A673 (cell line): ENCODE data around the gene ABCA7.

Experiments
- EZH2 ChIP-seq: fragments of 200-600 bp; sonication (generic); IDR thresholded peaks from 2 replicates; pipeline ENCODE4 v1.6.1; 2017; ENCODE audit warnings: borderline replicate concordance, low read depth, mild to moderate bottlenecking, mixed read lengths, antibody characterized with exemption, low read length; ENCODE audit not compliant: poor library complexity, severe bottlenecking
- TF ChIP-seq, protein P1 (sequence below): fragments of 300-800, 200-600 bp; sonication (generic); conservative IDR thresholded peaks from 2 replicates; pipeline ENCODE4 v1.5.1; 2017; ENCODE audit warnings: low read depth, mild to moderate bottlenecking, antibody characterized with exemption, low read length, moderate library complexity, mixed read lengths

DNA sequence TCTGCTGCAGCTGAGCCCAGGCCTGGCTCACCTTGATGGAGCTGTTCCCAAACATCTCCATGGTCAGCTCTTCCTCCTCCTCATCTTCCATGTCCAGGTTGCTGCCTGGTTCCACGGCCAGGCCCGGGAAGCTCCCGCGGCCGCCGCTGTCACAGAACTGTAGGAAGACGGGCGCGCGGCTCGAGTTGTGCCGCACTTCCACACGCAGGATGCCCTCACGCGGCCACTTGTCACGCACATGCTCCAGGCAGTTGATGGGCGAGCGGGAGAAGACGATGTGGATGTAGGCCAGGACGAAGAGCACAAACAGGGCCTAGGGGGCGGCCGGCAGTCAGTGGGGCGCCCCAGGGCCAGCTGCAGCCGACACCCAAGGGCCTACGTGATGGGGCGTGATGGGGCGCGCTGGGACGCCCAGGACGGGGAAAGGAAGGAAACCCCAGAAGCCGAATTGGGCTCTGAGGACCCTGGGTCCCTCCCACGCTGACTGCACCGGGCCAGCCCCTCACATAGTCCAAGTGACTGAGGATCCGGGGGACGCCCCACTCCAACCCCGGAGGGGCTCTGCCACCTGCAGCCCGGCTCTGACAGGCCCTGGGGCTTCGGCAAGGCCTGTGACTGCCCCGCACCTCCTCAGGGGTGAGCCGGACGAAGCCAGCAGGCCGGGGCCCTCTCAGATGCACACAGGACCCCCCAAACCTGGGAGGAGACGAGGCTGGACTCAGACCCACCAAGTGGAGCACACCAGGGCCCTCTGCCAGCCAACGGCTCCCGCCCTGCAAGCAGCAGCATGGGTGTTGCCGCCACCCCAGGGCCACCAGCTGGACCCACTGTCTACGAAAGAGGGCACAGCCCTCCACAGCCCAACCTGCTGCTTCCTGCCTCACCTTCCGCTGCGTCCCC is 25.5 kb upstream of the ABCA7 start:
- TF ChIP-seq, protein P1, sequence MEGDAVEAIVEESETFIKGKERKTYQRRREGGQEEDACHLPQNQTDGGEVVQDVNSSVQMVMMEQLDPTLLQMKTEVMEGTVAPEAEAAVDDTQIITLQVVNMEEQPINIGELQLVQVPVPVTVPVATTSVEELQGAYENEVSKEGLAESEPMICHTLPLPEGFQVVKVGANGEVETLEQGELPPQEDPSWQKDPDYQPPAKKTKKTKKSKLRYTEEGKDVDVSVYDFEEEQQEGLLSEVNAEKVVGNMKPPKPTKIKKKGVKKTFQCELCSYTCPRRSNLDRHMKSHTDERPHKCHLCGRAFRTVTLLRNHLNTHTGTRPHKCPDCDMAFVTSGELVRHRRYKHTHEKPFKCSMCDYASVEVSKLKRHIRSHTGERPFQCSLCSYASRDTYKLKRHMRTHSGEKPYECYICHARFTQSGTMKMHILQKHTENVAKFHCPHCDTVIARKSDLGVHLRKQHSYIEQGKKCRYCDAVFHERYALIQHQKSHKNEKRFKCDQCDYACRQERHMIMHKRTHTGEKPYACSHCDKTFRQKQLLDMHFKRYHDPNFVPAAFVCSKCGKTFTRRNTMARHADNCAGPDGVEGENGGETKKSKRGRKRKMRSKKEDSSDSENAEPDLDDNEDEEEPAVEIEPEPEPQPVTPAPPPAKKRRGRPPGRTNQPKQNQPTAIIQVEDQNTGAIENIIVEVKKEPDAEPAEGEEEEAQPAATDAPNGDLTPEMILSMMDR = no peak
- no peak for TF ChIP-seq EZH2
